C1 segment of cervical spinal cord (tissue), 14 donors: Measurements from ENCODE around the gene SLC16A3.
A peak's percentile ranks its signal among the peaks of the same experiment; 100 is the strongest.

Experiments used
- DNase-seq, 14 donors: peaks; one replicate each; lab custom pipeline; 2025; lab: John Stamatoyannopoulos, UW

SLC16A3 gene

GRCh38 chr17:82236142-82236971, 7.5 kb downstream of the SLC16A3 start:
- DNase-seq = peak in 11 of 14 donors; percentile 16 to 69 (median 49)

GRCh38 chr17:82237083-82237745, 8.4 kb downstream of the SLC16A3 start:
- no peak for DNase-seq

- DNase-seq = peak in 4 of 14 donors; percentile 31 to 54 (median 43)
Observed at GRCh38 chr17:82237746-82238471, 9.1 kb downstream of the SLC16A3 start.

DNA sequence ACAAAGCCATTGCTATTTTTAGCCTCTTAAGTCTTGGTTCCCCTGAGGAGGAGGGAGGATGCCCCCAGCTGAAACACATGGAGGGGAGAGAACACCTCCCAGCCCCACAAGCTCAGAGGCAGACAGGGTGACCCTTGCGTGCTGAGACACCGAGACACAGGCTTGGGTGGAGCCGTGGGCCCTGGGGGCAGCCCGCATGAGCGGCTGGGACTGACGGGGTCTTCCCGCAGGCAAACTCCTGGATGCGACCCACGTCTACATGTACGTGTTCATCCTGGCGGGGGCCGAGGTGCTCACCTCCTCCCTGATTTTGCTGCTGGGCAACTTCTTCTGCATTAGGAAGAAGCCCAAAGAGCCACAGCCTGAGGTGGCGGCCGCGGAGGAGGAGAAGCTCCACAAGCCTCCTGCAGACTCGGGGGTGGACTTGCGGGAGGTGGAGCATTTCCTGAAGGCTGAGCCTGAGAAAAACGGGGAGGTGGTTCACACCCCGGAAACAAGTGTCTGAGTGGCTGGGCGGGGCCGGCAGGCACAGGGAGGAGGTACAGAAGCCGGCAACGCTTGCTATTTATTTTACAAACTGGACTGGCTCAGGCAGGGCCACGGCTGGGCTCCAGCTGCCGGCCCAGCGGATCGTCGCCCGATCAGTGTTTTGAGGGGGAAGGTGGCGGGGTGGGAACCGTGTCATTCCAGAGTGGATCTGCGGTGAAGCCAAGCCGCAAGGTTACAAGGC, 9.8 kb downstream of the SLC16A3 start:
- peak in 3 of 14 donors; percentile 31 to 33 (median 32) for DNase-seq

GRCh38 chr17:82239401-82239925, 10.6 kb downstream of the SLC16A3 start:
- no peak for DNase-seq

- DNase-seq = no peak
Observed at GRCh38 chr17:82239926-82240505, 11.2 kb downstream of the SLC16A3 start.

- DNase-seq = no peak
Observed at GRCh38 chr17:82240506-82241182, 11.8 kb downstream of the SLC16A3 start.

DNA sequence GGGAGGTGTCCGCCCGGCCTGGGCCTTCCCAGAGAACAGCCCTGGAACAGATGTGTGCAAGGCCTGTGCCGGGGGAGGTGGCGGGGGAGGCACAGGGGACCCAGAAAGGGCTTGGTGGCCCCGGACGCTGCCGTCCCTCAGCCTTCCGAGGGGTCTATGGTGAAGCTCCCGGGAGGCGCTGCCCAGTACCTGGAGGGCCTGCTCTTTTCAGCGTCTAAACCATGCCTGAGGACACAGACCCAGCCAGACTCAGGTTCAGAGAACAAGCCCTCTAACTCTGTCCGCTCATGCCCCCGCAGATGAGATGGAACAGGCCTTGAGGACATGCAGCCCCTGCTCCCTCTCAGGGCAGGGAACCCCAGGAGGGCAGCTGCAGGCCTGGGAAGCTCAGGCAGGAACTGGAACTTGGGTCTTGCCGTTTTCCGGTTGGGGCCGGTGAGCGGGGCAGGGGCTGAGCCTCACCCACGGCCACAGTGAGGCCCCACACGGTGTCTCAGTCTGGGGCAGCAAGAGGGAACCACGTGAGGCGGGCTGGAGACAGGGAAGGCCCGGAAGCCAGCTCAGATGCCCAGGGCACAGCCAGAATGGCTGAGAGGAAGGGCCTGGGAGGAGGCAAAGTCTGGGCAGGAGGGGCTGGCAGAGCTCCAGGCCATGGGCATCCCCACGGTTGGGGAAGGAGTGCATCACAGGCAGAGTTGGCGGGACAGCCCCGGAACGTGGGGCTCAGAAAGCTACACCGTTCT, 12.5 kb downstream of the SLC16A3 start:
- peak in 12 of 14 donors; percentile 32 to 82 (median 67) for DNase-seq

GRCh38 chr17:82241926-82242697, 13.3 kb downstream of the SLC16A3 start:
- DNase-seq = peak in 3 of 14 donors; percentile 46 to 72 (median 71)

- no peak for DNase-seq
Observed at GRCh38 chr17:82242698-82242976, 13.8 kb downstream of the SLC16A3 start.

- peak in 13 of 14 donors; percentile 20 to 82 (median 66) for DNase-seq
Observed at GRCh38 chr17:82242977-82243647, 14.3 kb downstream of the SLC16A3 start.

GRCh38 chr17:82243648-82244412, 15.0 kb downstream of the SLC16A3 start:
- no peak for DNase-seq

- peak in 2 of 14 donors; percentile 12 to 57 for DNase-seq
Observed at GRCh38 chr17:82244413-82245133, 15.7 kb downstream of the SLC16A3 start.

DNA sequence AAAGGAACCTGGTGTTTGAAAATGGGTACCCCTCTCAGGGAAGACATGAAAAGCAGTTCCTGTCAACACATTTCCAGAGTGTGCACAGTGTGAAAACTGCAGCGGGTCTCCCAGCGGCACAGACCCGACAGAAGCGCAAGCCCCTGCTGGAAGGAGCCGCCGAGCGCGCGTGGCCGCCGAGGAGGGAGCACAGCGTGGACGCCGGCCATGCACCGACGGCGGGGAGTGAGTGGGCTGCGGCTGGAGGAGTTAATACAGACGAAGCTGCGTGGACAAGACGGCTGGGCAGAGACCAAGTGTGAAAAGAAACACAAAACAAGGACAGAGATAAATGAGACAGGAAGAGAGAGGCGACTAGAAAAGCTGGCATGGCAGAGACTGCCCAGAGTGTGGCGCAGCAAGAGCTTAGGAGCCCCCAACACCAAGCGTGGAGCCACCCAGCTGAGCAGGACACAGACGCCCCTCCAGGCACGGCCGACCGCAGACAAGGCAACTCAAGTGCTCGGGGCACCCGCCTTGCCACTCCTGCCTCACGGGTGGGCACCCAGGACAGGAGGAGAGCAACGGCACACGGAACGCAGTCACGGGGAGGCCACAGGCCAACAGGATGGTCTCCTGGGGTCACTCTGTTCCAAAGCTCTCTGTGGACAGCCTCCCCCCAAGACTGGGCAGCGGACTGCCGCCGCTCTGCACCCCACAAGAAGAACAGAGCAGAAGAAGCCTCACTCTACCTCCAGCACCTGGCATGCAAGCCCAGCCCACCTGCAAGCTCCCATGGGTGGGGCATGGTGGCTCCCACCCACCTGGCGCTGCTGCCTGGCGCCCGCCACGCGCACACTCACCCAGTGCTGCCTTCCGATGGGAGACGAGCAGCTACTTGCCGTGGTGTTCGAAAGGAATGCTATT, 16.5 kb downstream of the SLC16A3 start:
- no peak for DNase-seq

DNA sequence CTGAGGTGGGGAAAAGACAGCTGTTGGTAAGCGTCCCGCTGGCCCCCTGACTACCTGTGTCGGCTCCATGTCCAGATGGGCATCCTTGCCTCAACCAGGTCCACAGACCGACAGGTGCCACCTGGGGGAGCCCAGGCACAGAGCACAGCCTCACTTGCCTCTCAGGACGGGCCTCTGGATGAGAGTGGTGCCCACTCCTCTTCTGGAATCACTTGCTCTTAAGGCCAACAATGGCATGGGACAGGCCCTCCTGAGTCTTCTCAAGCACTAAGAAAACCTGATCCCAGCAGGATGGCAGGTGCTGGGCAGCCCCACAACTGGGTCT, 17.2 kb downstream of the SLC16A3 start:
- no peak for DNase-seq
